ENCODE measurements around the gene SLC6A5.
"Not testable (repeated sequence)": the region's sequence is repeated elsewhere in the genome, so short reads cannot be mapped to it uniquely, and the experiment has no call there.

Gene SLC6A5

GRCh38 chr11:20599221-20600019 is at the start of gene SLC6A5:
TSS of gene SLC6A5 (plus strand) at chr11:20599608. CDS start at chr11:20599673, 65 bp downstream.
- TF ChIP-seq CTCF (IDR thresholded peaks at IDR 0.05; ENCODE audit: low read depth, low read length) = no peak
- no peak for DNase-seq (ENCODE audit: extremely low read depth, low read depth)

DNA sequence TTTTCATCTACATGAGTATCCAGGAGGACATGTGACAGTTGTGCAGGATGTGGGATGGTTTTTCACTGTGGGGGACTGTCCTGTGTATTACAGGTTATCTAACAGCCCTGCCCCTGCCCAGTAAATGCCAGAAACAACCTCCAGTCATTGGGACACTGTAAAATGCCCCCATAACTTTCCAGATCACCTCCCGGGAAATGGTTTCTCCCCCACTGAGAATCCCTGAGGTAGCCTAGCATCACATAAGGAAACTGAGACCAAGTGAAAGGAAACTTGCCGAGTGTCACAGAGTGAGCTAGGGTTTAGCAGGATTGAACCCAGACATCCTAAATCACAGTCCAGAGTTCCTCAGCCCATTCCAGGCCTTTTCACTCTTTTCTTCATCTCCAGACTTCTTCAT is 48.3 kb upstream of the SLC6A5 start:
- no peak for TF ChIP-seq CTCF (IDR thresholded peaks at IDR 0.05; ENCODE audit: low read depth, low read length)
- no peak for DNase-seq (ENCODE audit: extremely low read depth, low read depth)

- no peak for DNase-seq (ENCODE audit: extremely low read depth, low read depth)
- no peak for TF ChIP-seq CTCF (IDR thresholded peaks at IDR 0.05; ENCODE audit: low read depth, low read length)
Measured at GRCh38 chr11:20555783-20556182, 43.6 kb upstream of the SLC6A5 start.

DNA sequence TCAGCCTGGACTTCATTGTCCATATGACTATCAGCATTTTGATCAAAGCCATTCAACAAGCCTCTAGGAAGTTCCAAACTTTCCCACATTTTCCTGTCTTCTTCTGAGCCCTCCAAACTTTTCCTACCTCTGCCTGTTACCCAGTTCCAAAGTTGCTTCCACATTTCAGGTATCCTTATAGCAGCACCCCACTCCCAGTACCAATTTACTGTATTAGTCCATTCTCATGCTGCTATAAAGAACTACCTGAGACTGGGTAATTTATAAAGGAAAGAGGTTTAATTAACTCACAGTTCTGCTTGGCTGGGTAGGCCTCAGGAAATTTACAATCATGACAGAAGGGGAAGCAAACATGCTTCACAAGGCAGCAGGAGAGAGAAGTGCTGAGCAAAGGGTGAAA is 43.0 kb upstream of the SLC6A5 start:
- not testable (repeated sequence) for DNase-seq (ENCODE audit: extremely low read depth, low read depth)

DNA sequence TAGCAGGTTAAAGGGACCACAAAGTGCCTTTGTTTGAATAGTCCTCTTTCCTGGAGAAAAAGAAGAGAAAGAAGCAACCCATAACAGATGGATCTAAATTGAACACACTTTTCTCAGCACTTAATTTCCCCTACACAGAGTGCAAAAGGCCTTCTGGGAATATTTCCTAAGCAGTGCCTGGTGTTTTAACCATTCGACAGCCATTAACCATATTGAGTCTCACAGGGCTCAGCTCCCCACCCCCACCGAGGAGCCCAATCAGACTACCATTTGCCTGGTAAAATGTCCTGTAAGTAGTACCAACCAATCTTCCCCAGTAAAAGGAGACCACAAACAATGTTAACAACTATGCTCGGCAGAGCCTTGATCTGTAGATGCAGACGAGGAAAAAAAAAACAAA is 40.7 kb upstream of the SLC6A5 start:
- no peak for TF ChIP-seq CTCF (IDR thresholded peaks at IDR 0.05; ENCODE audit: low read depth, low read length)
- no peak for DNase-seq (ENCODE audit: extremely low read depth, low read depth)

DNA sequence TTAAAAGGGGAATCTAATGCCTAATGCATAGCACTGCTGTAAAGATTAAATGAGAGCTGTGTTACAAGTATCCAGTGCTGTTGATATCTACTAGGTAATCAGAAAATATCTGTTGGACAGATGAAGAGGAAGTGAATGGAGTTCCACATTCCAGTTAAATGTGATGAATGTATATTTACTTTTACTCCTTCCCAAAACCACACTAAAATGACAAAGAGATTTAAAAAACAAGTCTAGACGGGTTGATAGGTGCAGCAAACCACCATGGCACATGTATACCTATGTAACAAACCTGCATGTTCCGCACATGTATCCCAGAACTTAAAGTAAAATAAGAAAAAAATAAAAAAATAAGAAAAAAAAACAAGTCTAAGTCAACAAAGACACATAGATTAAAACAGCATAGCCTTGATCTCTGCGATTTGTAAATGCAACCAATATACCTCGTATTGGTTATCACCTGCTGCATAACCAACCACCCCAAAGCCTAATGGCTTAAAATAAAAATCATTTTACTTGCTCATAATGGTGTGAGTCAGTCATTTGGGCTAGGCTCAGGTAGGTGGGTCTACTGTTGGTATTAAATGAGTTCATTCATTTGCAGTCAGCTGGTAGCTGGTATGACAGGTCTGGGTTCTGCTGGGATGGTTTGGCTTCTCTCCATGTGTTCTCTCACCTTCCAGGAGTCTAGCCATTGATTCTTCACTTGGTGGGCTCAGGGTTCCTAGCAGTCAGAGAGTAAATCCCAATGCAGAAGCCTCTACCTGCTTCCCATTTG is 39.7 kb upstream of the SLC6A5 start:
- DNase-seq (ENCODE audit: extremely low read depth, low read depth) = no peak

DNA sequence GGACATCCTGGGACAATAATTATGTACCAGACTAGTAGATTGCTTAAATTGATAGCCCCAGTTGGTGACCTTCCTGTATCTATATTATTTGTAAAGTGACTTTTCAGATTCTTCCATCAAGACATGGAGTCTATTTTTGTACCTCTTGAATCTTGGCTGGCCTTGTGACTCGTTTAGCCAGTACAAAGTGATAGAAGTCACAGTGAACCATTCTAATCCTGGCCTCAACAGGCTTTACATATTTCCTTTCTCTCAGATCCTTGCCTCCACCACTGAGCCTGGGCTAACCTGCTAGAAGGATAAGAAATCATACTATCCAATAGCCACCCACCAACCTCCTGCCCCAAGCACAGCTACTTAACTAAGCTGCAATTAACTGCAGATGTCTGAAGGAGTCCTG is 37.5 kb upstream of the SLC6A5 start:
- TF ChIP-seq CTCF (IDR thresholded peaks at IDR 0.05; ENCODE audit: low read depth, low read length) = no peak
- no peak for DNase-seq (ENCODE audit: extremely low read depth, low read depth)

More for the DNA sequence above, 39.7 kb upstream of the SLC6A5 start:
- TF ChIP-seq CTCF (IDR thresholded peaks at IDR 0.05; ENCODE audit: low read depth, low read length) = no peak

All from AG09319 (cell line).